CD1c-positive myeloid dendritic cell (primary cell): Measurements from ENCODE around the gene MINDY4B.
"Not testable (repeated sequence)": the region's sequence is repeated elsewhere in the genome, so short reads cannot be mapped to it uniquely, and the experiment has no call there.

Experiments used
- DNase-seq: peaks from one replicate; pipeline ENCODE4 v3.0.0-alpha.2; 2016; ENCODE audit errors: extremely low spot score

MINDY4B gene

DNA sequence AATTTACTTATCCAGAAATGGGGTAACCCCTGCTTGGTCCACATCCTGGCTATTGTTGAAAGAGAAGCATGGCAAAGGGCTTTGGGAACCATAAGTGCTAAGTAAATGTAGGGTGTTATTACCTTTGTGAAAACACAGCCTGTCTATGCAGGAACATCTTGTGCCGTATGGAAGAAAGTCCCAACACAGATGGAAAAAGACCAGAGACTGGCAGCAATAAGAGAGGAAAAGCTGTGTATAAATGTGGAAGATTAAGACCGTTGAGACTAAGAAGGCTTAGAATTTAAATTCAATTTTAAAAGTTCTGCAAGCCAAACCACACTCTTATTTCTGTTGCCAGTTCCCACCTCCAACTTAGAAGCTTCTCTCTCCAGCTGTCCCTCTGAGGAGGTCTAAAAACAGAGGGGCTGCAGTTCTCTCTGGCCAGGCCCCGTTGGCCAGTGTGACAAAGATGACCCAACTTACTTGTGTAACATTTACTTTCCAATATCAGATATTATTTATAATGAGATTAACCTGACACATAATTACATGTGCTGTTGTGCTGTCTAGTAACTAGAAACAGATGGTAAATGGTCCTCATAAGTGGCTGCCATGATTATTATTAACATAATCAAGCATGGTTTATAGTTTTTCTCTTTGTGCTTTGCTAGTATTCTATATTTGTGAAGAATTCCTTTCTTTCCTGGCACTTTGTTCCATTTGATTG is 7.0 kb downstream of the MINDY4B start:
- no peak for DNase-seq

GRCh38 chr3:150897592-150897991 is 7.6 kb downstream of the MINDY4B start:
- DNase-seq: no peak

DNA sequence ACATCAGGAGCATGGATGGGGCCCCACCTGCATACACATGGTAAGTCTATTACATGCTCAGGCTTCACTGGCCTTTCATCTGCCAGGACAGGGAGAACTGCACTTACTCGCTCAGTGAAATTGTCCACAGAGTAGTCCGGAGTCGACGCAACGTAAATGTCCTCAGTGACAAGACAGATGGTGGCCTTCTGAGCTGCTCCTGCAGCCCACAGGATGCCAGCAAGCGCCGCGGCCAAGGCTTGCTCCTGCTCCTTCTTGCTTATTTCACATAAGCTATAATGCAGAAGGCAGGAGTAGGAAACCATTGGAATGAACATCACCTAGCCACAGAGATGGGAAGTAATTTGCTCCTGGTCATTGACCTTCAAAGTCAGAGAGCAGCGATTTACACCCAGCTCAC is 14.4 kb downstream of the MINDY4B start:
- DNase-seq: no peak

DNA sequence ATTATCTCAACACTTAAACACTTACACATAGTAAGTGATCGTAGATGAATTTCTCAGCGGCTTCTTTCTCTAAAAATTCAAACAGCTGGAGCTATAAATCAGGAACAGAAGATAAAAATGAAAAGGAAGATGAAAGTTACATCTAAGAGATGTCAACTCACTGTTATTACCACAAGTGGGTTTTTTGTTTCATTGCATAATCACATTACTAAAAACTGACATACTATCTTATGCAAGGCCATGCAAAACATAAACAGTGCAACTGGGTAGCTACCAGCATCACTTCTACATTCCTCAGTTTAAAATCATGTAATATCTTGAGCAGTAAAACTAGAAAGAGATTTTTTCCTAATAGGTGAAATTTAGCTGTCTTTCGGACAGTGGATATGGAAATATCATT is 14.9 kb downstream of the MINDY4B start:
- peak; percentile 67 for DNase-seq

DNA sequence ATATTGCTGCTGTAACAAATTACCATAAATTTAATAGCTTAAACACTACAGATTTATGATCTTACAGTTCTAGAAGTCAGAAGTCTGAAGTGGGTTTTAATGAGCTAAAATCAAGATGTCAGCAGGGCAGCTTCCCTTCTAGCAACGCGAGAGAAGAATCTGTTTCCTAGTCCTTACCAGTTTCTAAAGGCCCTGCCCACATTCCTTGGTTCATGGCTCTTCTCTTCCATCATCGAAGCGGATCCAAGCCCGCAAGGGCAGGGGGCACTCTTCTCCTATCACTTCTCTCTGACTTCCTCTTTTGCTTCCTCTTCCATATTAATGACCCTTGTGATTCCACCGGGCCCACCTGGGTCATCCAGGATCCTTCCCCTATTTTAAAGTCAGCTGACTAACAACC is 16.1 kb downstream of the MINDY4B start:
- peak; percentile 42 for DNase-seq

DNA sequence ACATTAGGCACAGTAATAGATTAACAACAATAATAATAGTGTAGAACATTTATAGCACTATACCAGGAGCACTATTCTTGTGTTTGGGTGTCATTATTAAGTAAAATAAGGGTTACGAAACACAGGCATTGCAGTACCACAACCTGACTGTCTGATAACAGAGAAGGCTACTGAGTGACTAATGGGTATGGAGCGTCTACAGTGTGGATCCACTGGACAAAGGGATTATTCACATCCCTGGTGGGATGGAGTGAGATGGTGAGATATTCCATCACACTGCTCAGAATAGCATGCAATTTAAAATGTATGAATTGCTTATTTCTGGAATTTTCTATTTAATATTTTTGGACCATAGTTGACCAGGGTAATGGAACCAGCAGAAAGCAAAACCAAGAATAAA is 18.2 kb downstream of the MINDY4B start:
- no peak for DNase-seq

GRCh38 chr3:150885535-150885934 is 19.7 kb downstream of the MINDY4B start:
- DNase-seq: no peak

- no peak for DNase-seq
These were observed 26.2 kb downstream of the MINDY4B start for GRCh38 chr3:150878996-150879575.

GRCh38 chr3:150878290-150878689 is 26.9 kb downstream of the MINDY4B start:
- DNase-seq: no peak

DNA sequence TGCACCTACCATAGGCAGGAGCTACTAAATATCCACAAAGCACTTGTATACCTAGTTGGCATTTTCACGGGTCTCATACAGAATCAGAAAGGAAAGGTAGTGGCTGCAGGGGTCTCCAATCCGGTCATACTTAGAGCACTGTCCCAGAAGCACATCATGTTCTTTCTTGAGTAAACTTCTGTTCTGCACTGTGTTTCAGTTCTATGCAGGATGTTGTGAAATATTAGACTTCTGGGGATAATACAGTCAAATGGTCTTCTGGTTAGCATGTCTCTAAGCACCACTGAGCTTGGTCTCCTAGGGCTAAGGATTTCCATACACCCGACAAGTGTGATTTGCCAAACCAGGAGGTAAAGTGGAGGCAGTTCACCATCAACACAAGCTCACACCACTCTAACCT is 27.9 kb downstream of the MINDY4B start:
- DNase-seq: no peak

DNA sequence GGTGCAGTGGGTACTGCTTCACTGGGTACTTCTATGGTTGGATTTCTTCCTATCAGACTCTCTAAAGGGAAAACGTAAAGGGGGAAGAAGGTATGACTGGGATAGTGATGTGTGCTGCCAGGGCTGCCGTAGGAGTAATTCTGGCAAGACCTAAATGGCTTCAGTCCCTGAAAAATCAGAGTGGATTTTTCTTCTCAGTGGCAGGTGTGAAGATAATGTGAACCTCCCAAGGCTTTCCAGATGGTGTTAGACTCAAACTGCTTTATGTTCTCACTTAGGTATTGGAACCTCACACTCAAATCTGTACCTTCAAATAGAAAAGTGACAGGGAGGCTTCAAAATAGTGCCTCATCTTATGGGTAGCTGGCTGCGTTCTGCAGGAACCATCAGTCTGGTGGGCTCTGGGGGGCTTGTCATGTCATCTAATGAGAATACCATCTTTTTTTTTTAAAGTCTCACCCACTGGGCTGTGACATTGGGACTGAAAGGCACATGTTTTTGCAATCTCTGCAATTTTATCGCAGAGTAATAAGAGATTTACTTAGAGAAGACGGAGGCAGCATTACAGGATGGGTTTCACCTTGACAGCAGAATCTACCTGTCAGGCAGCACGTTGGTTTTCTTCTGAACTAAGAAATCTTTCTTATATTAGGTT is 28.5 kb downstream of the MINDY4B start:
- DNase-seq: no peak

- no peak for DNase-seq
These were observed 29.7 kb downstream of the MINDY4B start for GRCh38 chr3:150875548-150875947.

GRCh38 chr3:150874666-150875219 is 30.5 kb downstream of the MINDY4B start:
- DNase-seq: no peak

GRCh38 chr3:150871192-150871591 is 34.0 kb downstream of the MINDY4B start:
- DNase-seq: no peak

- DNase-seq: no peak
These were observed 34.8 kb downstream of the MINDY4B start for GRCh38 chr3:150870406-150870805.

DNA sequence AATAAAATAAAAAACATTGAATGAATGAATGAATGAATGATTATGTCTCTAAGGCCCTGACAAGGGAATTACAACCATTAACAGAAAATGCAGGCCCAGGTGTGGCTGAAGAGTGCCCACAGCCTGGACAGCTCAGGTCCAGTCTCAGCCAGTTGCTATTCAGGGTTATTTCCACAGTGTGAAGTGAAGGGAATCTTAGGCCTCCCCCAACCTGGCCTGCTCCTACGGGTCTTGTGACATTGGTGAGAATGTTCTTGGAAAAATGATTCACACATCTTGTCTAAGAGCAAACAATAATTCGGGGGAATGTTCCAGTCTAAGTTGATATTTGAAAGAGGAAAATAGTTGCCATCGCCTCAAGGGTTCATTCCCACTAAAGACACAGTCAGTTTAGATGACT is 37.0 kb downstream of the MINDY4B start:
- DNase-seq: no peak

- no peak for DNase-seq
These were observed 37.8 kb downstream of the MINDY4B start for GRCh38 chr3:150867434-150867833.

DNA sequence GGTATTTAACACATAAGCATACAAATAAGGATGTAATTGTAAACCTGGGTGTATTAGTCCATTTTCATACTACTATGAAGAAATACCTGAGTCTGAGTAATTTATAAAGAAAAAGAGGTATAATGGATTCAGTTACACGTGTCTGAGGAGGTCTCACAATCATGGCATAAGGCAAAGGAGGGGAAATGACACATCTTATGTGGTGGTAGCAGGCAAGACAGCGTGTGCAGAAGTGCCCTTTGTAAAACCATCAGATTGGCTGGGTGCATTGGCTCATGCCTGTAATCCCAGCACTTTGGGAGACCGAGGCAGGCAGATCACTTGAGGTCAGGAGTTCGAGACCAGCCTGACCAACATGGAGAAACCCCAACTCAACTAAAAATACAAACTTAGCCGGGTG is 41.3 kb downstream of the MINDY4B start:
- not testable (repeated sequence) for DNase-seq

DNA sequence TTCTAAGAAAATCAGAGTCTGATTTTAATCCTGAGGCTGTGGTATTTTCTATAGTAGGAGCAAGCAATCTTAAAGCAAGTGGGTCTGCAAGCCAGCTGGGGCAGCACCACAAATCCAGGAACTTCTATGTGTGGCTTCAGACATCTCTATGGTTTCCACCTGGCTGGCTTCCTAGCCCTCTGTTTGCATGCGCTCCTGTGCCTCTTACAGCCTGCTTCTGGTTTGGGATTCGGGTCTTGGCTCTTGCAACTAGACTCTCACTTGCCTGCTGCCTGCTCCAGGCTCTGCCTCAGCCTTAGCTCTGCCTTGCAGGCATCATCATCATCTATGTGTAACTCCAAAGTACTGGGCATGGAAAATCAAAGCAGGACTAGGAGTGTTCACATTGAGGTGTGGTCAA is 43.4 kb downstream of the MINDY4B start:
- no peak for DNase-seq

GRCh38 chr3:150857936-150858335 is 47.3 kb downstream of the MINDY4B start:
- DNase-seq: not testable (repeated sequence)

GRCh38 chr3:150850191-150850590 is 55.0 kb downstream of the MINDY4B start:
- no peak for DNase-seq

DNA sequence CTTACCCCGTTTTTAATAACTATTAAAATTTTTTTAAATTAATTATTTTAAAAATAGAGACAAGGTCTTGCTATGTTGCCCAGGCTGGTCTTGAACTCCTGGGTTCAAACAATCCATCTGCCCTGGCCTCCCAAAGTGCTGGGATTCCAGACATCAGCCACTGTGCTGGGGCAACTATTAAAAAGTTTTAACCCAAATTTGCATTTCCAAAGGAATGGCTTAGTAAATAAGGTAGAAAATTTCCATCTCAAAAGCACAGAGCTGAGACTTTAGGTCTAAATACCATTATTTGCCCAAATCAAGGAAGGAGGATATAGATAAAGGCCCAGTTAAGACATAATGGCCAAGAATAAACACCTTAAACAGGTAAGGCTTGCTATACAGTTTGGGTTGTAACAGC is 56.4 kb downstream of the MINDY4B start:
- DNase-seq: no peak

GRCh38 chr3:150847433-150847832 is 57.8 kb downstream of the MINDY4B start:
- no peak for DNase-seq
